ENCODE data around the gene UNC13A. TPM values are rescaled to one million over a fixed set of nuclear protein-coding genes. Genes with fewer than 3 reads are reported as not detected.

Gene UNC13A
- polyA plus RNA-seq, 1 donor from 2014 or later, result 7.8 TPM

- no peaks in the 10 kb centered on the region for H3F3A ChIP-seq (ENCODE audit: insufficient read depth, low read length, poor library complexity, severe bottlenecking)
- no peak overlapping the region for H3K9ac ChIP-seq (ENCODE audit: low read length)
- no peak overlapping the region for H3K4me3 ChIP-seq (ENCODE audit: low read length)
- no peak overlapping the region for H3K4me2 ChIP-seq (ENCODE audit: low read length)
- H3K9me2 ChIP-seq (ENCODE audit: insufficient read depth, low read length), result no peaks in the 10 kb centered on the region
- no peaks in the 10 kb centered on the region for H3K9me3 ChIP-seq (ENCODE audit: low read length)
- TF ChIP-seq EP300 (conservative IDR thresholded peaks at IDR 0.05; ENCODE audit: poor library complexity, severe bottlenecking) (no peak), RAD21 (conservative IDR thresholded peaks at IDR 0.05) (no peak), REST (IDR thresholded peaks at IDR 0.05; ENCODE audit: borderline replicate concordance) (no peak), CTCF (IDR thresholded peaks at IDR 0.05; ENCODE audit: poor library complexity, severe bottlenecking) (no peak), SMC3 (conservative IDR thresholded peaks at IDR 0.05; ENCODE audit: poor library complexity) (no peak), POLR2AphosphoS5 (IDR thresholded peaks at IDR 0.05) (no peak), MXI1 (conservative IDR thresholded peaks at IDR 0.05; ENCODE audit: poor library complexity, severe bottlenecking) (no peak), EZH2 (IDR thresholded peaks at IDR 0.05; ENCODE audit: borderline replicate concordance, insufficient read depth, low read length, poor library complexity, severe bottlenecking) (no peak), TAF1 (IDR thresholded peaks at IDR 0.05; ENCODE audit: low read depth) (no peak)
- no peaks in the 10 kb centered on the region for H4K20me1 ChIP-seq (ENCODE audit: insufficient read depth)
- H3K36me3 ChIP-seq (ENCODE audit: insufficient read depth, low read length), result peaks cover 8% of the 10 kb centered on the region
- no peaks in the 10 kb centered on the region for H3K79me2 ChIP-seq (replicated peaks; ENCODE audit: insufficient read depth, low read length)
- H2AFZ ChIP-seq (ENCODE audit: low read depth, low read length), result no peak overlapping the region
- no peaks in the 10 kb centered on the region for H3K27me3 ChIP-seq (ENCODE audit: insufficient read depth, low read depth, low read length)
- no peak overlapping the region for H3K27ac ChIP-seq (ENCODE audit: low read length)
Measured at GRCh38 chr19:17632577-17632976, 55.6 kb downstream of the UNC13A start.

- Histone ChIP-seq H3K36me3 (ENCODE audit: insufficient read depth, low read length) (no peaks in the 10 kb centered on the region), H3F3A (ENCODE audit: insufficient read depth, low read length, poor library complexity, severe bottlenecking) (no peaks in the 10 kb centered on the region), H4K20me1 (ENCODE audit: insufficient read depth) (no peaks in the 10 kb centered on the region), H3K9me2 (ENCODE audit: insufficient read depth, low read length) (no peaks in the 10 kb centered on the region), H3K79me2 (replicated peaks; ENCODE audit: insufficient read depth, low read length) (no peaks in the 10 kb centered on the region), H3K4me2 (ENCODE audit: low read length) (no peak overlapping the region), H3K9ac (ENCODE audit: low read length) (no peak overlapping the region), H3K27ac (ENCODE audit: low read length) (no peak overlapping the region), H3K9me3 (ENCODE audit: low read length) (no peaks in the 10 kb centered on the region), H3K27me3 (ENCODE audit: insufficient read depth, low read depth, low read length) (no peaks in the 10 kb centered on the region), H3K4me3 (ENCODE audit: low read length) (no peak overlapping the region), H2AFZ (ENCODE audit: low read depth, low read length) (no peak overlapping the region)
- TF ChIP-seq MXI1 (conservative IDR thresholded peaks at IDR 0.05; ENCODE audit: poor library complexity, severe bottlenecking) (no peak), RAD21 (conservative IDR thresholded peaks at IDR 0.05) (no peak), CTCF (IDR thresholded peaks at IDR 0.05; ENCODE audit: poor library complexity, severe bottlenecking) (no peak)
Measured at GRCh38 chr19:17629760-17630159, 58.4 kb downstream of the UNC13A start.

All from neural cell (in vitro differentiated cells).